ENCODE results near the gene NUDC. TPM values are rescaled to one million over a fixed set of nuclear protein-coding genes. Genes with fewer than 3 reads are reported as not detected.

The NUDC gene
- total and polyA plus RNA-seq, 9 of the 15 experiments (the other 6 are each of a cell fraction or from before 2014, with no cell fraction given) = 9.8 to 234 (median 149) TPM

DNA sequence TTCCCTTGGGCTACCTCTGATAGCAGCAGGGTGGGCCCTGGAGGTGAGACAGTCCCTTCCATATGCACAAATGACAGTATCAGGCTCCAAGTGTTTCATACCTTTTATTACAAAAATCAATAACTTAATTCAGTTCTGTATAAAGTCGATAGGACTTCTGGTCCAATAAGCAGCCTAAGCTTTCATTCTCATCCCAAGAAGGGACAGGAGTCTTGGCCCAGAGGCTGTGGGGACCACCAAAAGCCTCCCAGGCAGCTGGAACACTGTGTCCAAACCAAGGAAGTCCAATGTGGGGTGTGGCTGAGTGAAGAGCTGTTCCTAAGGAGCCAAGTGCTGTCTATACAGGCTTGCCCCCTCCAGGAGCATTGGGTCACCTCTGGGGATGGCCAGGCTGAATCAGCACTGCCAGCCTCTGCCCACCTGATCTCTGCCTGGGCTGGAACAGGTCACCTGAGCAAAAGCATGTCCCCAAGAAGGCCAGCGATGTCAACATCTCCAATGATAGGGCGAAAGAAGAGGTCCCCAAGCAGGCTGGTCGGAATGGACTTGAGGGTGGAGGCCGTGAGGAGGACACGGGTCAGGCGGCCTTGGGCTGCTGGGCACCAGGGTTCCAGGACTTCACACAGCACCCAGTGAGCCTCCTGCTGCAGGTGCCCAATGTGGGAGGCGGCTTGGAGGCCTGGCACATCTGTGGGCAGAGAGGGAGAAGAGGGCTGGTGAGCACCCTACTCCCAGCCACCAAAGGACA is 10.0 kb upstream of the NUDC start (continued):
- TF ChIP-seq, protein P1, sequence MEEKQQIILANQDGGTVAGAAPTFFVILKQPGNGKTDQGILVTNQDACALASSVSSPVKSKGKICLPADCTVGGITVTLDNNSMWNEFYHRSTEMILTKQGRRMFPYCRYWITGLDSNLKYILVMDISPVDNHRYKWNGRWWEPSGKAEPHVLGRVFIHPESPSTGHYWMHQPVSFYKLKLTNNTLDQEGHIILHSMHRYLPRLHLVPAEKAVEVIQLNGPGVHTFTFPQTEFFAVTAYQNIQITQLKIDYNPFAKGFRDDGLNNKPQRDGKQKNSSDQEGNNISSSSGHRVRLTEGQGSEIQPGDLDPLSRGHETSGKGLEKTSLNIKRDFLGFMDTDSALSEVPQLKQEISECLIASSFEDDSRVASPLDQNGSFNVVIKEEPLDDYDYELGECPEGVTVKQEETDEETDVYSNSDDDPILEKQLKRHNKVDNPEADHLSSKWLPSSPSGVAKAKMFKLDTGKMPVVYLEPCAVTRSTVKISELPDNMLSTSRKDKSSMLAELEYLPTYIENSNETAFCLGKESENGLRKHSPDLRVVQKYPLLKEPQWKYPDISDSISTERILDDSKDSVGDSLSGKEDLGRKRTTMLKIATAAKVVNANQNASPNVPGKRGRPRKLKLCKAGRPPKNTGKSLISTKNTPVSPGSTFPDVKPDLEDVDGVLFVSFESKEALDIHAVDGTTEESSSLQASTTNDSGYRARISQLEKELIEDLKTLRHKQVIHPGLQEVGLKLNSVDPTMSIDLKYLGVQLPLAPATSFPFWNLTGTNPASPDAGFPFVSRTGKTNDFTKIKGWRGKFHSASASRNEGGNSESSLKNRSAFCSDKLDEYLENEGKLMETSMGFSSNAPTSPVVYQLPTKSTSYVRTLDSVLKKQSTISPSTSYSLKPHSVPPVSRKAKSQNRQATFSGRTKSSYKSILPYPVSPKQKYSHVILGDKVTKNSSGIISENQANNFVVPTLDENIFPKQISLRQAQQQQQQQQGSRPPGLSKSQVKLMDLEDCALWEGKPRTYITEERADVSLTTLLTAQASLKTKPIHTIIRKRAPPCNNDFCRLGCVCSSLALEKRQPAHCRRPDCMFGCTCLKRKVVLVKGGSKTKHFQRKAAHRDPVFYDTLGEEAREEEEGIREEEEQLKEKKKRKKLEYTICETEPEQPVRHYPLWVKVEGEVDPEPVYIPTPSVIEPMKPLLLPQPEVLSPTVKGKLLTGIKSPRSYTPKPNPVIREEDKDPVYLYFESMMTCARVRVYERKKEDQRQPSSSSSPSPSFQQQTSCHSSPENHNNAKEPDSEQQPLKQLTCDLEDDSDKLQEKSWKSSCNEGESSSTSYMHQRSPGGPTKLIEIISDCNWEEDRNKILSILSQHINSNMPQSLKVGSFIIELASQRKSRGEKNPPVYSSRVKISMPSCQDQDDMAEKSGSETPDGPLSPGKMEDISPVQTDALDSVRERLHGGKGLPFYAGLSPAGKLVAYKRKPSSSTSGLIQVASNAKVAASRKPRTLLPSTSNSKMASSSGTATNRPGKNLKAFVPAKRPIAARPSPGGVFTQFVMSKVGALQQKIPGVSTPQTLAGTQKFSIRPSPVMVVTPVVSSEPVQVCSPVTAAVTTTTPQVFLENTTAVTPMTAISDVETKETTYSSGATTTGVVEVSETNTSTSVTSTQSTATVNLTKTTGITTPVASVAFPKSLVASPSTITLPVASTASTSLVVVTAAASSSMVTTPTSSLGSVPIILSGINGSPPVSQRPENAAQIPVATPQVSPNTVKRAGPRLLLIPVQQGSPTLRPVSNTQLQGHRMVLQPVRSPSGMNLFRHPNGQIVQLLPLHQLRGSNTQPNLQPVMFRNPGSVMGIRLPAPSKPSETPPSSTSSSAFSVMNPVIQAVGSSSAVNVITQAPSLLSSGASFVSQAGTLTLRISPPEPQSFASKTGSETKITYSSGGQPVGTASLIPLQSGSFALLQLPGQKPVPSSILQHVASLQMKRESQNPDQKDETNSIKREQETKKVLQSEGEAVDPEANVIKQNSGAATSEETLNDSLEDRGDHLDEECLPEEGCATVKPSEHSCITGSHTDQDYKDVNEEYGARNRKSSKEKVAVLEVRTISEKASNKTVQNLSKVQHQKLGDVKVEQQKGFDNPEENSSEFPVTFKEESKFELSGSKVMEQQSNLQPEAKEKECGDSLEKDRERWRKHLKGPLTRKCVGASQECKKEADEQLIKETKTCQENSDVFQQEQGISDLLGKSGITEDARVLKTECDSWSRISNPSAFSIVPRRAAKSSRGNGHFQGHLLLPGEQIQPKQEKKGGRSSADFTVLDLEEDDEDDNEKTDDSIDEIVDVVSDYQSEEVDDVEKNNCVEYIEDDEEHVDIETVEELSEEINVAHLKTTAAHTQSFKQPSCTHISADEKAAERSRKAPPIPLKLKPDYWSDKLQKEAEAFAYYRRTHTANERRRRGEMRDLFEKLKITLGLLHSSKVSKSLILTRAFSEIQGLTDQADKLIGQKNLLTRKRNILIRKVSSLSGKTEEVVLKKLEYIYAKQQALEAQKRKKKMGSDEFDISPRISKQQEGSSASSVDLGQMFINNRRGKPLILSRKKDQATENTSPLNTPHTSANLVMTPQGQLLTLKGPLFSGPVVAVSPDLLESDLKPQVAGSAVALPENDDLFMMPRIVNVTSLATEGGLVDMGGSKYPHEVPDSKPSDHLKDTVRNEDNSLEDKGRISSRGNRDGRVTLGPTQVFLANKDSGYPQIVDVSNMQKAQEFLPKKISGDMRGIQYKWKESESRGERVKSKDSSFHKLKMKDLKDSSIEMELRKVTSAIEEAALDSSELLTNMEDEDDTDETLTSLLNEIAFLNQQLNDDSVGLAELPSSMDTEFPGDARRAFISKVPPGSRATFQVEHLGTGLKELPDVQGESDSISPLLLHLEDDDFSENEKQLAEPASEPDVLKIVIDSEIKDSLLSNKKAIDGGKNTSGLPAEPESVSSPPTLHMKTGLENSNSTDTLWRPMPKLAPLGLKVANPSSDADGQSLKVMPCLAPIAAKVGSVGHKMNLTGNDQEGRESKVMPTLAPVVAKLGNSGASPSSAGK (IDR thresholded peaks at IDR 0.05) = no peak
- TF ChIP-seq KLF16 (IDR thresholded peaks at IDR 0.05) = no peak
- TF ChIP-seq NR4A1 (CRISPR knock-in tag; IDR thresholded peaks at IDR 0.05) = no peak
- no peak for TF ChIP-seq NR4A1 (tag; IDR thresholded peaks at IDR 0.05)
- no peak for TF ChIP-seq KAT8 (IDR thresholded peaks at IDR 0.05; ENCODE audit: low read depth)
